ENCODE measurements around the gene ADNP2.

ADNP2 gene

DNA sequence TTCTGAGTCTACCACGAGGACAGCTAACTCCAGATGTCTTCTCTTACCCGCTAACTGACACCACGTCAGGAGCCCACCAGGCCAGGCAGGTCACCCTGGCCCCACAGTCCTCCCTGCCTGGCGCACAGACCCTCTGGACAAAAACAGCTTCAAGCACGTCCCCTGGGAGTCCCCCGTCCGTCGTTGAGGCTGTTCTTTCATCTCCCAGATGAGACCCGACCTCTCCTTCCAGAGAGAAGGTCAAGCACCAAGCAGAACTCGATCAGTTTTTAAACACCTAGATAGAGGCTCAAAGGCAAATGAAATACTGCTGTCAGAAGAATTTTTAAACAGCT is 80.4 kb downstream of the ADNP2 start:
- DNase-seq (ENCODE audit: low read depth in 1 of 2, low spot score in 1 of 2): no peak

All from activated T-helper 1 cell treated with anti-CD3 and anti-CD28 coated beads, Interleukin-2, amount 50 U/mL, for 16 hours (primary cell).